GM10266 (cell line): ENCODE results near the gene GET4.
"Not testable (repeated sequence)": the region's sequence is repeated elsewhere in the genome, so short reads cannot be mapped to it uniquely, and the experiment has no call there.

Experiments
- DNase-seq: peaks from one replicate; pipeline ENCODE4 v3.0.0; 2012; ENCODE audit errors: extremely low spot score
- TF ChIP-seq, protein P1 (sequence below): IDR thresholded peaks from 2 replicates; pipeline ENCODE4 v1.5.1; 2012; ENCODE audit warnings: mild to moderate bottlenecking, low read depth; ENCODE audit not compliant: control insufficient read depth, insufficient read depth; ENCODE audit errors: missing control alignments

The GET4 gene

DNA sequence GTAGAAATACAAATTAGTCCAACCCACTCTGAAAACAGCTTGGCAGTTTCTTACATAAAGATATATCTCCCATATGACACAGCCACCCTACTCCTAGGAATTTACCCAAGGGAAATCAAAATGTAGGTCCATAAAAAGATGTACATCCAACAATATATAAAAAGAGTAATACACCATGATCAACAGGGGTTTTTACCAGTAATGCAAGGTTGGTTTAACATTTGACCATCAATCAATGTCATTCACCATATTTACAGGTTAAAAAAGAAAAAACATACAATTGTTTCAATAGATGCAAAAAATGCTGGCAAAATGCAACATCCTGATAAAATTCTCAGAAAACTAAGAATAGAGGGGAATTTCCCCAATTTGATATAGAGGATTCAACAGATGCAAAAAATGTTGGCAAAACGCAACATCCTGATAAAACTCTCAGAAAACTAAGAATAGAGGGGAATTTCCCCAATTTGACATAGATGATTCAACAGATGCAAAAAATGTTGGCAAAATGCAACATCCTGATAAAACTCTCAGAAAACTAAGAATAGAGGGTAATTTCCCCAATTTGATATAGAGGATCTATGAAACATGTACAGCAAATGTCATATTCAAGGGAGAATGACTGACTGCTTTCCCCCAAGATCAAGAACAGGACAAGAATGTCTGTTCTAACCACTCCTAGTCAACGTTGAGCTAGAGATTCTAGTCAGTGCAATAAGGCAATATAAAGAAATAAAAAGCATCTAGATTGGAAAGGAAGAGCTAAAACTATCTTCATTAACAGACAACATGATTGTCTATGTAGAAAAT is 64.5 kb downstream of the GET4 start:
- TF ChIP-seq, protein P1, sequence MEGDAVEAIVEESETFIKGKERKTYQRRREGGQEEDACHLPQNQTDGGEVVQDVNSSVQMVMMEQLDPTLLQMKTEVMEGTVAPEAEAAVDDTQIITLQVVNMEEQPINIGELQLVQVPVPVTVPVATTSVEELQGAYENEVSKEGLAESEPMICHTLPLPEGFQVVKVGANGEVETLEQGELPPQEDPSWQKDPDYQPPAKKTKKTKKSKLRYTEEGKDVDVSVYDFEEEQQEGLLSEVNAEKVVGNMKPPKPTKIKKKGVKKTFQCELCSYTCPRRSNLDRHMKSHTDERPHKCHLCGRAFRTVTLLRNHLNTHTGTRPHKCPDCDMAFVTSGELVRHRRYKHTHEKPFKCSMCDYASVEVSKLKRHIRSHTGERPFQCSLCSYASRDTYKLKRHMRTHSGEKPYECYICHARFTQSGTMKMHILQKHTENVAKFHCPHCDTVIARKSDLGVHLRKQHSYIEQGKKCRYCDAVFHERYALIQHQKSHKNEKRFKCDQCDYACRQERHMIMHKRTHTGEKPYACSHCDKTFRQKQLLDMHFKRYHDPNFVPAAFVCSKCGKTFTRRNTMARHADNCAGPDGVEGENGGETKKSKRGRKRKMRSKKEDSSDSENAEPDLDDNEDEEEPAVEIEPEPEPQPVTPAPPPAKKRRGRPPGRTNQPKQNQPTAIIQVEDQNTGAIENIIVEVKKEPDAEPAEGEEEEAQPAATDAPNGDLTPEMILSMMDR: no peak
- no peak for DNase-seq

GRCh38 chr7:943793-944192 is 67.4 kb downstream of the GET4 start:
- DNase-seq: not testable (repeated sequence)

GRCh38 chr7:944744-945143 is 68.4 kb downstream of the GET4 start:
- DNase-seq: no peak
- TF ChIP-seq, protein P1: no peak

- DNase-seq: no peak
- TF ChIP-seq, protein P1: no peak
Measured at GRCh38 chr7:945147-945555, 68.8 kb downstream of the GET4 start.

GRCh38 chr7:945556-946255 is 69.4 kb downstream of the GET4 start:
- TF ChIP-seq, protein P1: no peak
- no peak for DNase-seq
